Liver (tissue), 9 donors: ENCODE results near the gene HOXB9. TPM values are rescaled to one million over a fixed set of nuclear protein-coding genes. Genes with fewer than 3 reads are reported as not detected.

ENCODE experiments used
- DNase-seq: peaks from one replicate; pipeline ENCODE4 v3.0.0-alpha.2; 2017; ENCODE audit warnings: low spot score
- H3K27ac ChIP-seq, 2 donors: one replicate each; pipeline ENCODE4 v1.7.0; 2013; ENCODE audit warnings: inconsistent platforms in 2 of 2, low read length in 2 of 2, control low read depth in 1 of 2, low read depth in 1 of 2, mild to moderate bottlenecking in 1 of 2
- H3K27me3 ChIP-seq, 4 donors: one replicate each; pipeline versions ENCODE4 v1.6.1 to v1.7.0; 2013; ENCODE audit warnings: low read length in 3 of 4, inconsistent platforms in 1 of 4, mild to moderate bottlenecking in 1 of 4, moderate library complexity in 1 of 4; ENCODE audit not compliant: control insufficient read depth in 4 of 4, insufficient read depth in 4 of 4
- H3K36me3 ChIP-seq, 4 donors: one replicate each; pipeline versions ENCODE4 v1.6.1 to v1.7.0; 2013; ENCODE audit warnings: low read length in 3 of 4, mild to moderate bottlenecking in 3 of 4, low read depth in 1 of 4, moderate library complexity in 1 of 4; ENCODE audit not compliant: control insufficient read depth in 4 of 4, insufficient read depth in 3 of 4
- H3K4me1 ChIP-seq, 4 donors: one replicate each; pipeline versions ENCODE4 v1.6.1 to v1.7.0; 2013; ENCODE audit warnings: low read length in 3 of 4, mild to moderate bottlenecking in 3 of 4, moderate library complexity in 1 of 4; ENCODE audit not compliant: control insufficient read depth in 4 of 4, insufficient read depth in 4 of 4
- H3K4me3 ChIP-seq, 3 donors: one replicate each; pipeline versions ENCODE4 v1.6.1 to v1.7.0; 2013; ENCODE audit warnings: low read length in 3 of 3, control low read depth in 1 of 3, low read depth in 1 of 3, mild to moderate bottlenecking in 1 of 3
- H3K9ac ChIP-seq, 2 donors: one replicate each; pipeline ENCODE4 v1.7.0; 2013; ENCODE audit warnings: low read length in 2 of 2, mild to moderate bottlenecking in 2 of 2, moderate library complexity in 2 of 2, control low read depth in 1 of 2, low read depth in 1 of 2
- H3K9me3 ChIP-seq, 4 donors: one replicate each; pipeline versions ENCODE4 v1.6.1 to v1.7.0; 2013; ENCODE audit warnings: low read length in 3 of 4; ENCODE audit not compliant: control insufficient read depth in 4 of 4
- EGR1 ChIP-seq, 2 donors: IDR thresholded peaks; 2 replicates each; pipeline ENCODE4 v1.6.1; 2016 to 2018; ENCODE audit warnings: antibody characterized with exemption in 2 of 2, low read depth in 2 of 2
- FOXA1 ChIP-seq: IDR thresholded peaks from 2 replicates; pipeline ENCODE4 v1.6.1; 2016; ENCODE audit warnings: antibody characterized with exemption
- FOXA2 ChIP-seq: IDR thresholded peaks from 2 replicates; pipeline ENCODE4 v1.6.1; 2016; ENCODE audit warnings: antibody characterized with exemption
- GABPA ChIP-seq, 2 donors: IDR thresholded peaks in 1 of 2; conservative IDR thresholded peaks in 1 of 2; 2 replicates each; pipeline ENCODE4 v1.6.1; 2016; ENCODE audit warnings: antibody characterized with exemption in 2 of 2, mild to moderate bottlenecking in 1 of 2, moderate library complexity in 1 of 2
- HNF4A ChIP-seq, 2 donors: conservative IDR thresholded peaks; 2 replicates each; pipeline ENCODE4 v1.6.1; 2016; ENCODE audit warnings: antibody characterized with exemption in 2 of 2, mild to moderate bottlenecking in 2 of 2
- HNF4G ChIP-seq: IDR thresholded peaks from 2 replicates; pipeline ENCODE4 v1.6.1; 2016; ENCODE audit warnings: antibody characterized with exemption
- JUND ChIP-seq, 2 donors: IDR thresholded peaks; 2 replicates each; pipeline ENCODE4 v1.6.1; 2016; ENCODE audit warnings: antibody characterized with exemption in 2 of 2
- MAX ChIP-seq: IDR thresholded peaks from 2 replicates; pipeline ENCODE4 v1.6.1; 2016; ENCODE audit warnings: antibody characterized with exemption
- NR2F2 ChIP-seq: IDR thresholded peaks from 2 replicates; pipeline ENCODE4 v1.6.1; 2016; ENCODE audit warnings: antibody characterized with exemption
- RAD21 ChIP-seq, 2 donors: IDR thresholded peaks; 2 replicates each; pipeline ENCODE4 v1.6.1; 2016; ENCODE audit warnings: antibody characterized with exemption in 2 of 2, mild to moderate bottlenecking in 2 of 2
- REST ChIP-seq: IDR thresholded peaks from 2 replicates; pipeline ENCODE4 v1.6.1; 2016; ENCODE audit warnings: antibody characterized with exemption, mild to moderate bottlenecking
- RXRA ChIP-seq, 2 donors: IDR thresholded peaks; 2 replicates each; pipeline ENCODE4 v1.6.1; 2017 to 2018; ENCODE audit warnings: antibody characterized with exemption in 2 of 2, mild to moderate bottlenecking in 1 of 2
- SP1 ChIP-seq: IDR thresholded peaks from 2 replicates; pipeline ENCODE4 v1.6.1; 2018; ENCODE audit warnings: antibody characterized with exemption, mild to moderate bottlenecking
- TAF1 ChIP-seq: conservative IDR thresholded peaks from 2 replicates; pipeline ENCODE4 v1.6.1; 2016; ENCODE audit warnings: antibody characterized with exemption, mild to moderate bottlenecking
- YY1 ChIP-seq: IDR thresholded peaks from 2 replicates; pipeline ENCODE4 v1.6.1; 2016; ENCODE audit warnings: antibody characterized with exemption, mild to moderate bottlenecking
- WGBS: extraction: QIAGEN DNeasy Blood & Tissue Kit; methylation state at CpG from one replicate; pipeline ENCODE4 v1.1.7; 2013; 5-methylcytosine and 5-hydroxymethylcytosine counted together
- polyA plus RNA-seq, 2 donors: library from polyadenylated mRNA; stranded (reverse) in 1 of 2; unstranded in 1 of 2; fragments of 200-250 nt in 1 of 2; fragments of >200 nt in 1 of 2; fragmentation: Nextera tagmentation in 1 of 2; extraction: Ambion mirVana in 1 of 2; gene quantifications; one replicate each; pipeline versions ENCODE4 v1.2.1 to v1.2.3, GENCODE V29; 2013 to 2015
- total RNA-seq, 2 donors: library from RNA; depleted of rRNA; stranded (reverse); fragments of >200 nt; gene quantifications; one replicate each; pipeline ENCODE4 v1.2.3, GENCODE V29; 2014
- TF ChIP-seq, protein P1 (sequence below): IDR thresholded peaks from 2 replicates; pipeline ENCODE4 v1.6.1; 2016; ENCODE audit warnings: antibody characterized with exemption
- donor health status: healthy.
- donor health status: healthy.
- donor health status: healthy.
- donor health status: healthy.
- donor health status: healthy.

HOXB9 gene
- total and polyA plus RNA-seq, 4 donors: not detected

DNA sequence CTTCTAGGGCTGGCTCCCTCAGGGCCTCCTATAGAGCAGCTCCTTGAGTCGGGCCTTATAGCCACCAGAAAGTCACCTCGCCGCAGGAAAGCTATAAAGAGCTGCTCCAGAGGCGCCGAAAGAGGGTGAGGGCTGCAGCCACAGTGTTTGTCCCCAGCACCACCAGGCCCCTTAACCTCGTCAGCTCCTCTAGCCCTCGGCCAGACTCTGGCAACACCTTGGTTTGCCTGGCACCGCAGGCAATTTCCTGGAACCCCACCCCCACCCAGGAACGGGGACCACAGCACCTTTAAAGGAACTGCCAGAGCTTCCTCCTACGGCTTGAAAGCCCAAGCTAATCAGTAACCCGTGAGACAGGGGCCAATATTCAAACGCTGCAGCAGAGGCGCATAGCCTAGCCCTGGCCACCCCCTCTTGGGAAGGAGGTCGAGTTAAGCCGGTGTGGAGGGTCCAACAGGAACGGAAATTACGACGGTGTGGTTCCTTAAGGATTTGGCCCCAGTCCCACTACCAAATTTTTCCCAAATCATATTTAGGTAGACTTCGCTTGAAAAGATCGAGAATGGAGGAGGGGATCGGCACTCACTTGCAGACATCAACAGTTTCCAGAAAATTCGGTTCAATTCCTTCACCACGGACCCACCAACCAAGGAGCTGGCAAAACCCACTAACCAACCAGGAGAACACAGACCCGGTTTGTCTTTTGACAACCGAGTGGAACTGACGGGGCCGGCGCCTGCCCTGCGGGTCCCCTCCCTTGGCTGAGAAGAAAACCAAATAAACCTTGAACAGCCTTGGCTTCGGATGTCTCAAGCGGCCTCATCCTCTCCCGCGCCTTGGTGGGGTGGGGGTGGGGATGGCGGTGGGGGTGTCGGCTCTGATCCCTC lies 24.4 kb downstream of the HOXB9 start (continued):
- TF ChIP-seq, protein P1, sequence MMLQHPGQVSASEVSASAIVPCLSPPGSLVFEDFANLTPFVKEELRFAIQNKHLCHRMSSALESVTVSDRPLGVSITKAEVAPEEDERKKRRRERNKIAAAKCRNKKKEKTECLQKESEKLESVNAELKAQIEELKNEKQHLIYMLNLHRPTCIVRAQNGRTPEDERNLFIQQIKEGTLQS: no peak
- no peak for TF ChIP-seq EGR1 (IDR thresholded peaks at IDR 0.05; ENCODE audit: low read depth in 2 of 2)
- TF ChIP-seq HNF4G: no peak

DNA sequence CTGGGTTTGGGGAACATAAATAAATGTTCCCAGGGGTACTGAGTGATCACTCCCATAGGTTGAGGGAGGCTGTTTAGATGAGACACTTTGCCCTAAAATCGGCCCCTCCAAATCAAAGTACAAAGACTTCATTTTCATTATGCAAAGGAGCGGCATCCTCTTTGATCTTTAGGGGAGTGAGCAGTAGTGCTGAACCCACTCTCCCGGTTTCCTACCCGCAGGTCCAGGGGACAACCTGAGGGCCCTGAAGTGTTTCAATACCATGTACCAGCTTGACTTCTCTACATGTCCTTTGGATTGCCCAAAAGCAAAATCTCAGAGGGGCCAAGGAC lies 25.0 kb downstream of the HOXB9 start:
- Histone ChIP-seq H3K9ac (no peak overlapping the region), H3K36me3 (no peaks in the 10 kb centered on the region), H3K4me1 (peaks cover 0 to 22% (median 4%) of the 10 kb centered on the region in 4 donors), H3K27me3 (peaks cover 0 to 46% (median 16%) of the 10 kb centered on the region in 4 donors), H3K27ac (no peak overlapping the region), H3K9me3 (no peaks in the 10 kb centered on the region), H3K4me3 (no peak overlapping the region)
- WGBS: 30% methylated on average over 4 of the region's 4 CpGs
- TF ChIP-seq, protein P1: no peak
- no peak for TF ChIP-seq FOXA2
- TF ChIP-seq JUND (IDR thresholded peaks at IDR 0.05): no peak
- no peak for TF ChIP-seq SP1
- TF ChIP-seq GABPA (IDR thresholded peaks at IDR 0.05 in 1 of 2, conservative IDR thresholded peaks at IDR 0.05 in 1 of 2): no peak
- no peak for TF ChIP-seq RXRA (IDR thresholded peaks at IDR 0.05)
- no peak for TF ChIP-seq REST
- TF ChIP-seq NR2F2: no peak
- TF ChIP-seq FOXA1: no peak
- no peak for TF ChIP-seq HNF4G
- TF ChIP-seq TAF1: no peak
- TF ChIP-seq MAX: no peak
- no peak for DNase-seq

DNA sequence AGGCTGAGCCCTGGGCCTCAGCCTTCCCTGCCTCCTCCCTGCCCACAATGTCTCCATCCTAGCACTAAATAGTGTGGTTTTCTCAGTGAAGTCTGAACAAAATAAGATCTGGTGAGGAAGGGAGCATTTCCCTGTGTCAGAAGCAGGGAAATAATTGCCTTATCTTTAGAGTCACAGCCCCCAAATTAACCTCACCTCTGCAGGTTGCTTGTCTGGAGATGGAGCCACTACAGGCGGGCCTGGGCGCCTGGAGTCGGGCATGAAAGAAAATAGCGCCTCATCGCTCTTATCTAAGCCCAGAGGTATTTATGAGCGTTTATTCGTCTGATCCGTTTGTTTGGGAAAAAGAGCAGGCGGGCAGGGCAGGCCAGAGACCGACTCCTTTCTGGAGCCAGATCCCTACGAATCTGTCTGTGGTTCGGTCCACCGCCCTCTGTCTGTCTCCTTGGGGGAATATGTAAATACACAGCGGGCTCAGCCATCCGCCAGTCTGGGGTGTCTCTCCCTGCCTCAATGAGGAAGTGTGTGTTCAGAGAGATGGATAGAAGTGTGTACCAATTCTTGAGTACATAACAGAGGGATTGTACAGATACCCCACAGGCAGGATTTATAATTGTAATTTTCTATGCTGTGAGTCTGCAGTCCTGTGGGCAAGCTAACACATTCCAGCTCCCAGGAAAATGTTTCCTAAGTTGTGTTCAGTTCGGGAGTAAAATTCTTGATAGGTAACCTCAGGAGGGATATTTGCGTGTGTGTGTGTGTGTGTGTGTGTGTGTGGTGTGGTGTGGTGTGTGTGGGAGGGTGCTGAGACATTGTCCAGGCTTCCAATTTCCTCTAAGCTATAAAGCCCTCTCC lies 25.7 kb downstream of the HOXB9 start:
- WGBS: 40% methylated on average over 17 of the region's 17 CpGs
- Histone ChIP-seq H3K9ac (no peak overlapping the region), H3K27me3 (peaks cover 0 to 46% (median 13%) of the 10 kb centered on the region in 4 donors), H3K27ac (no peak overlapping the region), H3K9me3 (no peaks in the 10 kb centered on the region), H3K4me3 (no peak overlapping the region), H3K36me3 (no peaks in the 10 kb centered on the region), H3K4me1 (peaks cover 0 to 22% (median 4%) of the 10 kb centered on the region in 4 donors)
- no peak for DNase-seq
- TF ChIP-seq YY1 (no peak), REST (no peak), NR2F2 (no peak), HNF4A (conservative IDR thresholded peaks at IDR 0.05) (no peak), RXRA (IDR thresholded peaks at IDR 0.05) (no peak), SP1 (no peak), JUND (IDR thresholded peaks at IDR 0.05) (no peak), RAD21 (IDR thresholded peaks at IDR 0.05) (no peak), FOXA2 (no peak), HNF4G (no peak), TAF1 (no peak), GABPA (IDR thresholded peaks at IDR 0.05 in 1 of 2, conservative IDR thresholded peaks at IDR 0.05 in 1 of 2) (no peak), EGR1 (IDR thresholded peaks at IDR 0.05; ENCODE audit: low read depth in 2 of 2) (no peak), MAX (no peak), FOXA1 (no peak)
- TF ChIP-seq, protein P1: no peak
